Liver (tissue), 3 donors: Measurements from ENCODE around the gene CDC6.

ENCODE experiments used
- ATF3 ChIP-seq: IDR thresholded peaks from 2 replicates; pipeline ENCODE4 v1.6.1; 2016; ENCODE audit warnings: antibody characterized with exemption
- EGR1 ChIP-seq, 2 donors: IDR thresholded peaks; 2 replicates each; pipeline ENCODE4 v1.6.1; 2016 to 2018; ENCODE audit warnings: antibody characterized with exemption in 2 of 2, low read depth in 2 of 2
- FOXA1 ChIP-seq: IDR thresholded peaks from 2 replicates; pipeline ENCODE4 v1.6.1; 2016; ENCODE audit warnings: antibody characterized with exemption
- GABPA ChIP-seq, 2 donors: IDR thresholded peaks in 1 of 2; conservative IDR thresholded peaks in 1 of 2; 2 replicates each; pipeline ENCODE4 v1.6.1; 2016; ENCODE audit warnings: antibody characterized with exemption in 2 of 2, mild to moderate bottlenecking in 1 of 2, moderate library complexity in 1 of 2
- RAD21 ChIP-seq, 2 donors: IDR thresholded peaks; 2 replicates each; pipeline ENCODE4 v1.6.1; 2016; ENCODE audit warnings: antibody characterized with exemption in 2 of 2, mild to moderate bottlenecking in 2 of 2
- TAF1 ChIP-seq: conservative IDR thresholded peaks from 2 replicates; pipeline ENCODE4 v1.6.1; 2016; ENCODE audit warnings: antibody characterized with exemption, mild to moderate bottlenecking
- YY1 ChIP-seq: IDR thresholded peaks from 2 replicates; pipeline ENCODE4 v1.6.1; 2016; ENCODE audit warnings: antibody characterized with exemption, mild to moderate bottlenecking
- TF ChIP-seq, protein P1 (sequence below): fragments of 150-350 bp; IDR thresholded peaks from 2 replicates; pipeline ENCODE4 v1.5.1; 2017; ENCODE audit warnings: improper control_type of control experiment, low read depth, low read length; ENCODE audit not compliant: missing input control
- donor health status: healthy.
- donor health status: healthy.

- TF ChIP-seq YY1 = no peak
- TF ChIP-seq EGR1 (IDR thresholded peaks at IDR 0.05; ENCODE audit: low read depth in 2 of 2) = no peak
- TF ChIP-seq, protein P1, sequence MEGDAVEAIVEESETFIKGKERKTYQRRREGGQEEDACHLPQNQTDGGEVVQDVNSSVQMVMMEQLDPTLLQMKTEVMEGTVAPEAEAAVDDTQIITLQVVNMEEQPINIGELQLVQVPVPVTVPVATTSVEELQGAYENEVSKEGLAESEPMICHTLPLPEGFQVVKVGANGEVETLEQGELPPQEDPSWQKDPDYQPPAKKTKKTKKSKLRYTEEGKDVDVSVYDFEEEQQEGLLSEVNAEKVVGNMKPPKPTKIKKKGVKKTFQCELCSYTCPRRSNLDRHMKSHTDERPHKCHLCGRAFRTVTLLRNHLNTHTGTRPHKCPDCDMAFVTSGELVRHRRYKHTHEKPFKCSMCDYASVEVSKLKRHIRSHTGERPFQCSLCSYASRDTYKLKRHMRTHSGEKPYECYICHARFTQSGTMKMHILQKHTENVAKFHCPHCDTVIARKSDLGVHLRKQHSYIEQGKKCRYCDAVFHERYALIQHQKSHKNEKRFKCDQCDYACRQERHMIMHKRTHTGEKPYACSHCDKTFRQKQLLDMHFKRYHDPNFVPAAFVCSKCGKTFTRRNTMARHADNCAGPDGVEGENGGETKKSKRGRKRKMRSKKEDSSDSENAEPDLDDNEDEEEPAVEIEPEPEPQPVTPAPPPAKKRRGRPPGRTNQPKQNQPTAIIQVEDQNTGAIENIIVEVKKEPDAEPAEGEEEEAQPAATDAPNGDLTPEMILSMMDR = no peak
- TF ChIP-seq ATF3 = no peak
- no peak for TF ChIP-seq TAF1
- TF ChIP-seq FOXA1 = no peak
- no peak for TF ChIP-seq RAD21 (IDR thresholded peaks at IDR 0.05)
- no peak for TF ChIP-seq GABPA (IDR thresholded peaks at IDR 0.05 in 1 of 2, conservative IDR thresholded peaks at IDR 0.05 in 1 of 2)
These were observed 59.1 kb downstream of the CDC6 start for GRCh38 chr17:40346765-40347158.
